NB4 (cell line): ENCODE data around the gene MMP3.

Experiments used
- DNase-seq: peaks from one replicate; pipeline ENCODE4 v3.0.0; 2010; ENCODE audit warnings: low read depth
- H3K4me3 ChIP-seq: one replicate; pipeline ENCODE4 v1.5.1; 2011; ENCODE audit warnings: mild to moderate bottlenecking, low read depth, low read length, moderate library complexity
- CTCF ChIP-seq: IDR thresholded peaks from one replicate; pipeline ENCODE4 v1.5.1; 2012; ENCODE audit warnings: low read depth, low read length
- MAX ChIP-seq: IDR thresholded peaks from 2 replicates; pipeline ENCODE4 v1.6.1; 2011; ENCODE audit warnings: low read depth, low read length
- MYC ChIP-seq: IDR thresholded peaks from 2 replicates; pipeline ENCODE4 v1.6.1; 2011; ENCODE audit warnings: low read depth, low read length
- POLR2A ChIP-seq: IDR thresholded peaks from 2 replicates; pipeline ENCODE4 v1.6.1; 2011; ENCODE audit warnings: mild to moderate bottlenecking; ENCODE audit not compliant: insufficient read length; ENCODE audit errors: extremely low read depth

Gene MMP3

GRCh38 chr11:102843489-102843888, at the start of gene MMP3:
MMP3 (minus strand) TSS chr11:102843609; CDS start chr11:102843546, 63 bp downstream.
- TF ChIP-seq MYC (no peak), POLR2A (no peak), CTCF (no peak), MAX (no peak)
- H3K4me3 ChIP-seq, result no peak within 1 kb of the TSS
- DNase-seq, result no peak

GRCh38 chr11:102891736-102892135, 48.3 kb upstream of the MMP3 start:
- no peak for TF ChIP-seq MYC
- no peak for TF ChIP-seq MAX
- TF ChIP-seq POLR2A, result no peak
- TF ChIP-seq CTCF, result no peak
- DNase-seq, result no peak
- H3K4me3 ChIP-seq, result no peak overlapping the region

- TF ChIP-seq MAX (no peak), POLR2A (no peak), MYC (no peak), CTCF (no peak)
- no peak overlapping the region for H3K4me3 ChIP-seq
- DNase-seq, result no peak
Measured at GRCh38 chr11:102886999-102887398, 43.6 kb upstream of the MMP3 start.

GRCh38 chr11:102883141-102883540, 39.7 kb upstream of the MMP3 start:
- TF ChIP-seq MAX (no peak), POLR2A (no peak), MYC (no peak), CTCF (no peak)
- no peak for DNase-seq
- H3K4me3 ChIP-seq, result no peak overlapping the region

- peak; percentile 58 for DNase-seq
- H3K4me3 ChIP-seq, result no peak overlapping the region
- TF ChIP-seq MAX, result no peak
- no peak for TF ChIP-seq MYC
- no peak for TF ChIP-seq CTCF
- TF ChIP-seq POLR2A, result no peak
Measured at GRCh38 chr11:102882389-102883024, 39.1 kb upstream of the MMP3 start.

- TF ChIP-seq MYC, result no peak
- TF ChIP-seq POLR2A, result no peak
- TF ChIP-seq CTCF, result no peak
- no peak for TF ChIP-seq MAX
- no peak for DNase-seq
- H3K4me3 ChIP-seq, result no peak overlapping the region
Measured at GRCh38 chr11:102879801-102880200, 36.4 kb upstream of the MMP3 start.
